Skeletal muscle cell (primary cell): ENCODE results near the gene CD300C.
"Not testable (repeated sequence)": the region's sequence is repeated elsewhere in the genome, so short reads cannot be mapped to it uniquely, and the experiment has no call there.

Source experiments
- DNase-seq: peaks from one replicate; pipeline ENCODE4 v3.0.0-alpha.2; 2010; ENCODE audit warnings: low read depth
- H3K4me3 ChIP-seq: 2 replicates; pipeline ENCODE4 v1.5.1; 2011; ENCODE audit warnings: low read depth, mild to moderate bottlenecking, control low read depth, low read length, moderate library complexity

Gene CD300C

GRCh38 chr17:74545843-74546230 is at the start of gene CD300C:
Gene CD300C (minus strand): TSS chr17:74546115. CDS start chr17:74545782, 333 bp downstream.
- DNase-seq: no peak
- no peak within 1 kb of the TSS for H3K4me3 ChIP-seq

GRCh38 chr17:74595037-74595750 is 49.3 kb upstream of the CD300C start:
- no peak for DNase-seq
- no peak overlapping the region for H3K4me3 ChIP-seq

GRCh38 chr17:74592087-74592990 is 46.4 kb upstream of the CD300C start, which contains the start of gene CD300LD:
Gene CD300LD (minus strand): TSS chr17:74592283. CDS start chr17:74592202, 81 bp downstream.
- no peak for DNase-seq
- no peak within 1 kb of the TSS for H3K4me3 ChIP-seq

- DNase-seq: no peak
- no peak overlapping the region for H3K4me3 ChIP-seq
Measured at GRCh38 chr17:74591503-74591902, 45.6 kb upstream of the CD300C start.

- no peak for DNase-seq
- H3K4me3 ChIP-seq: no peak overlapping the region
Measured at GRCh38 chr17:74585711-74586110, 39.8 kb upstream of the CD300C start.

- H3K4me3 ChIP-seq: no peak overlapping the region
- DNase-seq: no peak
Measured at GRCh38 chr17:74584292-74585060, 38.6 kb upstream of the CD300C start.

GRCh38 chr17:74582633-74583032 is 36.7 kb upstream of the CD300C start:
- no peak overlapping the region for H3K4me3 ChIP-seq
- no peak for DNase-seq

- no peak overlapping the region for H3K4me3 ChIP-seq
- no peak for DNase-seq
Measured at GRCh38 chr17:74579900-74580299, 34.0 kb upstream of the CD300C start.

GRCh38 chr17:74578979-74579378 is 33.1 kb upstream of the CD300C start:
- DNase-seq: no peak
- H3K4me3 ChIP-seq: no peak overlapping the region

- no peak overlapping the region for H3K4me3 ChIP-seq
- no peak for DNase-seq
Measured at GRCh38 chr17:74574489-74575142, 28.7 kb upstream of the CD300C start.

GRCh38 chr17:74573635-74574034 is 27.7 kb upstream of the CD300C start:
- not testable (repeated sequence) for DNase-seq, H3K4me3 ChIP-seq

- no peak for DNase-seq
- no peak overlapping the region for H3K4me3 ChIP-seq
Measured at GRCh38 chr17:74573169-74573568, 27.3 kb upstream of the CD300C start.

GRCh38 chr17:74571621-74572270 is 25.8 kb upstream of the CD300C start:
- H3K4me3 ChIP-seq: no peak overlapping the region
- no peak for DNase-seq

GRCh38 chr17:74569020-74570003 is 23.4 kb upstream of the CD300C start:
- peak; percentile 56 for DNase-seq
- no peak overlapping the region for H3K4me3 ChIP-seq

- no peak for DNase-seq
- no peak overlapping the region for H3K4me3 ChIP-seq
Measured at GRCh38 chr17:74568106-74568873, 22.4 kb upstream of the CD300C start.

GRCh38 chr17:74567397-74567796 is 21.5 kb upstream of the CD300C start, which contains the start of gene CD300H:
Gene CD300H (minus strand): TSS chr17:74567509.
- no peak for DNase-seq
- H3K4me3 ChIP-seq: no peak within 1 kb of the TSS
